CD4-positive, alpha-beta T cell treated with Interleukin-6 at 100 ng/mL for 8 hours (primary cell): ENCODE data around the gene DSP.
A peak's percentile ranks its signal among the peaks of the same experiment; 100 is the strongest.

ENCODE experiments used
- DNase-seq: peaks from one replicate; pipeline ENCODE4 v3.0.0-alpha.2; 2020; ENCODE audit warnings: mixed read lengths, low spot score

DSP gene

DNA sequence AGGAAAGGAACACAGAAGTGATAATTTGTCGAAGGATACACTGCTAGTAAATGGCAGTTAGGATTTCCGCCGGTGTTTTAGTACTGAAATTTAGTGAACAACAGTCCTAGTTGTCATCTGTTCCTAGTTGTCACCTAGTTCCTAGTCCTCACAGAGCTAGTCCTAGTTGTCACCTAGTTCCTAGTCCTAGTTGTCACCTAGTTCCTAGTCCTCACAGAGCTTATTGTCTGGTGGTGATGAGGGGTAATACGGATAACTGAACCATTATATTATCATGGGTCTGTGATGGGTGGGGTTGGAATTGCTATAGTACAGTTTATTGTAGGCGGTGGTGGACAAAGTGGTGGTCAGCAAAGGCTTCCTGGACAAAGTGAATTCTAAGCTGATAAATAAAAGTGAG lies 50.3 kb downstream of the DSP start:
- DNase-seq: no peak

DNA sequence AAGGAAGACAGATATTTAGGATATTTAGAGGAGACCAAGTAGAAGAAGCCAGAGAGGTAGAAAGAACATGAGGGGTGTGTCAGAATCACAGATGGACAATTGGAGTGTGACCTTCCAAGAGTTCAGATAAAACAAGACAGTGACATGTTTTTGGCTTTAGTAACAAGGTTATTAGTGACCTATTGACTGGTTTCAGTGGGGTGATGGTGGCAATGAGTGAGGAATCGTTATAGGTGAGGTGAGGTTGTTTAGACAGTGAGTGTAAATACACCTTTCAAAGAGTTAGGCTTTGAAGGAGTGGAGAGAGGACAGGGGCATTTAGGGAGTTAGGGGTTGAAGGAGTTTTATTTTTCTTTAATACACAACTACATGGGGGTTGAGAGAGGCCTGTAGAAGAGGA lies 51.8 kb downstream of the DSP start:
- no peak for DNase-seq

DNA sequence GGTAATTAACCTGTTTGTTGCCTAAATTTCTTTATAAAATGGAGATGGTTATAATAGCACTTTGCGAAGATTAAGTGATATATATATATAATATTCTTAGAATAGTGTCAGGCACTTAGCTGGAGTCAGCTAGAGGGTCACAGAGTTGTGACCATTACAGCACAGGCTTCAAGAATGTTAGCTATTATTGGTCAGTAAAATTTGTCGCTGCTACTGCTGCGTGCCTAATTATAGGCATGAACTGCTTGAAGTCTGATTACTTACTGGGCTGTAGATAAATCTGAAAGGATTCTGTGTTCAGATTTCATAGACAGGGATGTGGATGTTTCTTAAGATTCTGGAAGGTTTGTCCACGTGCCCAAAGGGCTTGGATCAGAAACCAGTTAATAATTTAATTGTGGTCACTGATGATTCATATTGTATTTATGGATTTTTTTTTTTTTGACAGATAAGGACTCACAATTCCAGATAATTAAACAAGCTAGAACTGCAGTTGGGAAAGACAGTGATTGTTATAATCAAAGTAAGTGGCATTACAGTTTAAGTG lies 53.2 kb downstream of the DSP start:
- DNase-seq: no peak

DNA sequence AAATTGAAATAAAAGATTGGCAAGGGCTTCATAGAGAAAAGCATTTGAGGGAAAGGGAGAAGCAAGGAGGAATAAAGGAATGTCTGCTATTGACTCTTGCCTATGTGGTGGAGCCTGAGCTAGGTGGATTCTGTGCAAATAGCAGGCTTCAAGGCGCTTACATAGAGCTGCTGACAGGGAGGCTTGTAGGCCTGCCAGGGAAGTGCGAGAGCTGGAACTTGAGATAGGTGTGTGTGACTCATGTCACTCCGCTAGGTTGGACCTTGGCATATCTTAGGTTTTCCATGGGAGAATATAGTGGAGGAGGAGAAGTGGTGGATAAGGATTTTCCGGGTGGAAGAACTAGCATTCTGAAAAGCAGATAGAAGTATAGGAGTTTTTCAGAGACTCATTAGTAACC lies 62.5 kb downstream of the DSP start:
- no peak for DNase-seq

DNA sequence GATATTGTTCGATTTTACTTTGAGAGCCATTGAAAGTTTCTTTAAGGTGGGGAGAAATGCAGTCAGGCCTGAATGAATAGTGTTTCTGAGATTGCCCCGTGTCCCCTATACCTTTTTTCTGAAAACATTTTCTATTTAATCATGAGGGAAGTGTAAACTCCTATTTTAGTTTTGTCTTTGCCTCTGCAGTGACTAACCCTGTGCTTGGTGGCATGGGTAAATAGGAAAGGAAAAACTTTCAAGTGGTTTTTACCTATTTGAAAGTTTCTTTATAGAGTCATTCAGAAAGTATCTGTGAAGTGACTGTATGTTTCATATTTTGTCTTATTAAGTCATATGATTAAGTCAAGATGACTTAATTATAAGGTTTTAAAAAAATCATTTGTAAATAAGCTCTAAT lies 63.0 kb downstream of the DSP start:
- no peak for DNase-seq

DNA sequence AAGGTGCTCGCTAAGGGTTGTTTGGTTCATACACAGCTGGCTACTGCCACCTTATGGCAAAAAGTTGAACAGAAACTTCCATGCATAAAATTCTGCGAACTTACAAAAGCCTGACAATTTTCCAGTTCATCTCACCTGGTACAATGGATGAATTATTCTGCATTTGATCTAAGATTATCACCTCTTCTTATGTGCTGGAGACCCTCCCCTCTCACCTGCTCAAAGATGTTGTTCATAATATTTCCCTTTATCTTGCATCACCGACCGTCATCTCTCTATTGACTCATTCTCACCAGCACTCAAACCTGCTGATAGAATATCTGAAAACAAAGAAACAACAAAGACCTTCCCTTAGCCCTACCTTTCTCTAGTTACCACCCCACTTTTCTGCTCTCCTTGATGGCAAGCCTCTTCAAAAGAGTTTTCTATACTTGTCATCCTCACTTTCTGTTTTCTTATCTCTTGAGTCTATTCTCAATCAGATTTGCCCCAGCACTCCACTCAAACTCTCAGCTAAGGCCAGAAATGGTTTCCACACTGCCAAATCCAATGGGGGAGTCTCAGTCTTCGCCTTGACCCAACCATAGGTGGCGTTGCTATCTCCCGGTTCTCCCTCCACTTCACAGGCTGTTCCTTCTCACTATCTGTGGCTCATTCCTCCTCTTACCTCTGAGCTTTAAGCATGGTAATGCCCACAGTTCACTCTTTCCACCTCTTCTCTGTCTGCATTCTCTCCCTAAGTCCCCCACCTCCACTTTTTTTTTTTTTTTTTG lies 74.3 kb downstream of the DSP start:
- peak; percentile 35 for DNase-seq

DNA sequence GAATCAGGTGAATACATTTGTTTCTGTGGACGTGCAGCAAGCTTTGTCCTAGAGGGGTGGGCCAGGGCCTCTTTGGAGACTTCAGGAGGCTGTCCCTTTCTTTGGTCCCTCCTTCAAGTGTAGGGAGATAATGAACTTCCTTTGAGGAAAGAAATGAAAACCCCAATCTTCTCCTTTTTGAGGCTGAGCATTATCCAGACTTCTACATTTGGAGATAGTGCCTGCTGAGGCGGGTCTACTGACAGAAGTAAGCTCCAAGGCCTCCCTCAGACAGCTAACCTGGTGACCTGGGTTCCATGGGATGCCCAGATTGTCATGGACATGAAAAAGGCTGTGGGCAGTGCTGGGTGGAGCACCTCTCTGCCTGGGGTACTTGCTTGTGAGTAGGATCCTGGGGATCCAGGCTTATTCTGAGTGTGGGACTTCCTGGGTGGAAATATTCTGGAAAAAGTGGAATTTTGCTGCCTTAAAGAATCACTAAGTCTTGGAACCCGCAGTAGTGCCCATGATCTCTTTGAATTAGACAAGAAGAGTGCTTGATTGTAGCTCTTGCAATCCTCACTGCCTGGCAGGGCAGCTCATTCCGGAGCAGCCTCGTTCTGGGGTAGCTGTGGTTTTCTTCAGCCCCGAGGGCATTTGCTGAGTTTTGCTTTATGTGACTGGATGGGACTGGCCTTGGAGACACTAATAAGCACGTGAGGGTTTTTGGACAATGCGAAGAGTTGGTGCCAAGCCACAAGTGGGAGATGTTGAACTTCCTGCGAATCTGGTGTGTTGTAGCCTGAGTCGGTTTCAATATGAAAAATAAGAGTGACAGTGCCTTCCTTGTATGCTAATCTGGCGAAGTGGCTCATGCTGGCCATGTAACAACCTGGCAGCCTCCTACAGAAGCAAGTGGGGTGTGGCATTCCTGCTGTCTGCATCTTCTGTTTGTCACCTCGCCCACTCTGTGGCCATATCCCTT lies 76.6 kb downstream of the DSP start:
- no peak for DNase-seq

DNA sequence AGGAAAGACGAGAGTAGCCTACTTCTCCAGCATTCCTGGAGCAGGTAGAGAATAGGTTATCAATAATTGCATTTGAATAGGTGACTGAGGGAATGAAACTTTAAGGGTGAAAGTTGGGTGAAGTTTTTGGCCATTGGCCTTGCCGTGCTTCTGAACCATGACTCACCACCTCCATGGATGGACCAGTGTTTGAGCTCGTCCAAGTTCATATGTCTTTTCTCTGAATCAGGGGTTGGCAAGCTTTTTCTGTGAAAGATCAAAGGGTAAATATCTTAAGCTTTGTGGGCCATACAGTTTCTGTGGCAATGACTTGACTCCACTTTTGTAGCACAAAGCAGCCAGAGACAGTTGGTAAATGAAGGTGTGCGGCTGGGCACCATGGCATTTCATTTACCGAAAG lies 80.3 kb downstream of the DSP start:
- DNase-seq: no peak

DNA sequence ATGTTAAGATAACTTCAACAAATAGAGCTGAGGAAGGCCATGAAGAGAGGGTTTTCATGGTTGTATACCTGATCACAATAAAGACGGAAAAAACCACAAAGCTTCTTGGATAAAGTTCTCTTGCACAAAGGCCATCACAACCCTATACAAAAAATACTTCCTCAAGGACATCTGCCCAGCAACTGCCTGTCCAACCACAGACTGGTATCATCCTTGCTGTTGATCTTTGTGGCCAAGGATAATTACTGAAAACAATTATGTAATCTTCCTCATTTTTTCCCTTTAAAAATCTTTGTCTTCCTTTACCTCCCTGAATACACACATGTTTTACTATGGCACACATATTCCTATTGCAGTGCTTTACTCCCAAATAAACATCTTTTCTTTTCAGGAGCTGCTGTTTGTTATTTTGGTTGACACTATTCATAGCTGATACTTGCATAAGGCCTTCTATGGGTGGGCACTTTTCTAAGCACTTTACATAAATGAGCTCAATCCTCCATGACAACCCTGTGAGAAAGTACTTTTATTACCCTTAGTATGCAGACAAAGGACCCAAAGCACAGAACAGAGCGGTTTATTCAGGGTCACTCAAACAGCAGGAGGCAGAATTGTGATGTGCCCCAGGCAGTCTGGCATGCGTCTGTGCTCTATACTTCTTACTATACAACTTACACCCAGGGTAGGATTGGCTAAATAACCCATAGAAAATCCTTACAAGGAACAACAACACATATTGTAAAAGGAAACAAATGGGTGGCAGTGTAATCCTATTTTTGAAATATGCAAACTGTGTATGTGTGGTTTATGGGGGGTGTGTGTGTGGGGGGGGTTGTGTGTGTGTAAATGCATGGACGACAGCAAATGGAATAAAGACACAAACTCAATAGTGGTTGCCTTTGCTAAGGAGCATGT lies 83.6 kb downstream of the DSP start:
- no peak for DNase-seq

DNA sequence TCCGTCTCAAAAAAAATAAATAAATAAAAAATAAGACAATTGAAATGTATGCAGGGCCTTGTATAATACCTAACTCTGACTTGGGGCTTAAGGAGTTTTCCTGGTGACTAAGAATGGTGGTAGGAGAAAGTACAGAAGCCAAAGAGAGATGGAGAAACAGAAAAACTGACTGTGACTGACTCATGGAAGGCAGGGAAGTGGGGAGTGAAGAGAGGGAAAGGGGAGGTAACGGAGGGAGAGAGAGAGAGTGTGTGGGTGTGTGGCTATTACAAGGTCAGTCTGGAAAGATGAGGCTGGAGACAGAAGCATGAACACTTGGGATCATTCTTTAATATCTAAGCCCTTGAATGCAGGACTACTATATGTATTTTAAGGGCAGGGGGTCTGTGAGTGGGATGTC lies 87.0 kb downstream of the DSP start:
- no peak for DNase-seq

DNA sequence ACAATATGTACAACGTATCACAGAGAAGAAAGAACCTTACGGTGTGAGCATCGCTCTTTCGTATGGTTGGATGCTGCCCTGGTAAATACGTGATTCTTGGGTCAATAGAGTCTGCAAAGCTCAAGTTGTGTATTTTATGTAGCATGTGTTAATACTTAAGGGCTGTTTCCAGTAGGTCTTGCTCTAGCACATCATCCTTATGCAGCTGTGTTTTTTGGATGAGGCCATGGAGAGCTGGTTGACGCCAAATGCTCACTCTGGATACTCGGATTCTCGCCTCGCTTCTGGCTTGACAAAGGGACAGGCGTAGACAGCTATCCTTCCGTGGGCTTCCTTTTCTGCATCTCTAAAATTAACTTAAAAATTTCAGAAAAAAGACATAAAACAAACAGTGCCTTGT lies 87.4 kb downstream of the DSP start:
- DNase-seq: no peak

DNA sequence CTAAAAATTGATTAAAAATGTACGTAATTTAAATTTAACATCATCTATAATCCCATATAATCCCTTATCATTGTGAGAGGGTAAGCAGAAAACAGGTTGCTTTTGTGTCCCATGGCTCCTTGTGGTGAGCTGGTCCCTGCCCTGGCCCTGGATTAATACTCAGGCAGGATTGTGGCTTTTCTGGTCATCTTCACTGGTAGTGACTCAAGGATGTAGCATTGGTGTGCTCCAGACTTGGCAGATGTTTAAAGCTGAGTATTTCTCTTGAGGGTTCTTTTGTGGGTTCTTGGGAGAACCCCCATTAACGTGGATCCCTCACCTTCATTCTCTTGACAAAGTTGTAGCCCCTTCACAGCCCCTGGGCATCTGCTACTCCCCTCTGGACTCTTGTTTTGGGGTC lies 87.8 kb downstream of the DSP start:
- no peak for DNase-seq

DNA sequence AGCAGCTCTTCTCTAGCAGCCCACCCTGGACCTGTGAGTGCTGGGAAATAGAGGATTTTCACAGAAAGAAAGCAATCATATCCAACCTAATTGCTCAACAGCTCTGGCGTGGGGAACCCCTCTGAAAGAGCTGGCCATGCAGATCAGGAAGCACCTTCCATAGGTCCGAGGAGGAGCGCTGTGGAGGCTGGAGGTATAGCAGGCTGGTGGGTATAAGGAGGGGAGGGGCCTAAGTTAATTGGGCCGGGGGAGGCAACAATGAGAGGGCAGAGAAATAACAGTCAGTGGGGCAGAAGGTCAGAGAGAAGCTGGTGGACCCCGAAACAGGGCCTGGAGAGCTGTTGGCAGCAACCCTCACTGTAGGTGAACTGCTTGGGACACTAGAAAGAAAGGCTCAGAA lies 89.3 kb downstream of the DSP start:
- no peak for DNase-seq

DNA sequence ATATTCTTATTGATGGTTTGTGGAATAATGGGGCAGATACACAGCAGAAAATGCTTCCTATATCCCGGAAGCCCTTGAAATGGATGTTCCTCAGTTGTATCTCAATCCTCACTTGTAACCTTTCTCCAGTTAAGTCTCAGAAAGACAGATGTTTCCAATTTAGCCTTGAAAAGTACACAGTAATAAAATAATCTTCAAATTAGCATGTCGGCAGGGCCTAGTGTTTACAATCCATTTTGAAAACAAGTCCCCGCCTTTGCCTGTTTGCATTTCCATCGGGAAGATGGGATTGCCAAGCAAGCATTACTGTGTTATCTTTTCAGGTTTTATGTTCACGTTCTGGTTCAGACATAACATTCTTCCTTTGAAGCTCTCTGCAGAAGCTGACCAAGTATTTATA lies 90.0 kb downstream of the DSP start:
- DNase-seq: no peak

DNA sequence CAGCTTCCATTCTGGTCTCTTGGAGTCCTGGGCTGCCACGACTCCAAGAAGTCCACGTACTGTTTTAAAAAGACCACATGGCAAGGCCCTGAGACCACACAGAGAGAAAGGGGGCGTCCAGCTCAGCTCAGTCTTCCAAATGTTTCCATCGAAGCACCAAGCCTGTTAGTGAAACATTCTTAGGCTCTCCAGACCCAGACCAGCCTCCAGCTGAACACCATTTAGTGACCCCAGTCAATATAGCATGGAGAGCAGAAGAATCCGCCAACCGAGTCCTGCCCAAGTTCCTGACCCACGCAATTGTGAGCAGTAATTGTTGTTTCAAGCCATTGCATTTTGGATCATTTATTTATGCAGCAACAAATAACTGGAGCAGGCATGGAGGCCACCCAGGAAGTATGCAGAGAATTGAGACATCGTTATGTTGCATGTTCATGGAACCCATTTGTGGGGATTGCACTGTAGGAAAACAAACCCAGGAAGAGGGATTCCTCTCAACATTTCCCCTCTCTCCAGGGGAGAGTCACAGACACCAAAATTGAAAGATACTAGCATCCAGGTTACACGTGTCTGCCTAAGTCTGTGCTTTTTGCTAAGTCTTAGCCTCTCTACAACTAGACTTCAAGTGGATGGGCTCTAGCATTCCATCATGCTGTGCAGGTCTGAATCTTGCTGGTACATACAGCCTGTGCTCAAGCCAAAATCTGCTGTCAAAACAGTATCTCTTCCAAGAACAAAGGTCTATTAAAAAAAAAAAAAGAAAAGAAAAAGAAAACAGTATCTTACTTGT lies 91.2 kb downstream of the DSP start:
- no peak for DNase-seq

DNA sequence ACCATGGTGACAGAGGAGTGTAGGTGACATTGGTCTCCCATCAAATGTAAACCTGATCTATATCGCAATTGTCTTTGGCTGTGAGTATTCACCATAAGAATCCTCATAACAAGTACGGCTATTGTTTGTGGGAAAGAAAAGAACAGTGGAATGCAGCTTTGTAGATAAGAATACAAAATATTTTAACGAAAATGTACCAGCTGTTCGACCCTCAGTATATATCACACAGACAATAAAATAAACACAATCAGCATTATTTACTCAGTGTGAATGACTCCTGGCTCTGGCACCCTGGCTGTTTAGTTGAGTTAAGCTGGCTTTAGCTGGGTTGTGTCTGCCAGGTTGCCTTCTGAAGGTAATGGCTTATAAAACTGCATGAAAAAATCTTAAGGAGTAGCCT lies 91.9 kb downstream of the DSP start:
- DNase-seq: no peak

DNA sequence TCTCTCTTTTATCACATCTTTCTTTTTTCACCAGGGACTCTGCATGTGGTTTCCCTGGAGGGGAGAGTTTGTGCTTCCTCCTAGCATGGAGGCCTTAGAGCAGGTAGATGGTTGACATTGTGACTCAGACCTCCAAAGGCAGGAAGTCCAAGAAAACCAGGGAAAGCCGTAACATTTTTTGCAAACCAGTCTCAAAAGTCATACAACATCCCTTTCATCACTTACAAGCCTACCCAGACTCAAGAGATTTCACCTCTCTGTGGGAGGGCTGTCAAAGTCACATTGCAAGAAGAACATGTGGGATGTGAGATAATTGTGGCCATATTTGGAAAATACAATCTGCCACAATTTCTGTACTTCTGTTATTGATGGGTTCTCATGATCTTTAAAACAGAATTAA lies 94.7 kb downstream of the DSP start:
- DNase-seq: no peak
